Measurements from ENCODE around the gene KLF12.
A peak's percentile ranks its signal among the peaks of the same experiment; 100 is the strongest.

KLF12 gene

GRCh38 chr13:74135326-74136083 lies 1.3 kb upstream of the KLF12 start:
- DNase-seq (ENCODE audit: low read depth): peak; percentile 67

DNA sequence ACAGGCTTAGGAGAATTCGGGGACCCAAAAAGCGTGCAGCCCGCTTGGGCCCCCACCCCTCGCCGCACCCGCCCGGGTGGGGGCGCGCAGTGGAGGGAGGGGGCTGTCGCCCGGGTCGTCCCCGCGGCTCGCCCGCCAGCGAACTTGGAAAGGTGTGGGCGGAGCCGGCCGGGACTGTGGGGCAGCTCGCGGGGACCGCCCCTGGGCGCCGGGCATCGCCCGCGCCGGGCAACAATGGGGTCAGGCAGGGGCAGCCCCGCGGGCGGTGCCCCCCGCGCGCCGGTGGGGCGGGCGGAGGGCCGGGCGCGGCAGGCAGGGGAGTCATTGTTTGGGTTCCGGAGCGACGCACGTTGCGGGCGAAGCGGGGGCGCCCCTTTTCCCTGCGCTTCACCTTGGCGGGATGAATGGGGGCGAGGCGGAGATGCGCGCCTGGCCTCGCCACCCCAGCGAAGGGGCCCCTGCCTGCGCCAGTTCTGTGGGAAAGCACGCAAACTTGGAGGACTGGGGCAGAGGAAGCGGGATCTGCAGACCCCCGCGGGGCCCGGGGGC lies 647 bp upstream of the KLF12 start:
- DNase-seq (ENCODE audit: low read depth): no peak

DNA sequence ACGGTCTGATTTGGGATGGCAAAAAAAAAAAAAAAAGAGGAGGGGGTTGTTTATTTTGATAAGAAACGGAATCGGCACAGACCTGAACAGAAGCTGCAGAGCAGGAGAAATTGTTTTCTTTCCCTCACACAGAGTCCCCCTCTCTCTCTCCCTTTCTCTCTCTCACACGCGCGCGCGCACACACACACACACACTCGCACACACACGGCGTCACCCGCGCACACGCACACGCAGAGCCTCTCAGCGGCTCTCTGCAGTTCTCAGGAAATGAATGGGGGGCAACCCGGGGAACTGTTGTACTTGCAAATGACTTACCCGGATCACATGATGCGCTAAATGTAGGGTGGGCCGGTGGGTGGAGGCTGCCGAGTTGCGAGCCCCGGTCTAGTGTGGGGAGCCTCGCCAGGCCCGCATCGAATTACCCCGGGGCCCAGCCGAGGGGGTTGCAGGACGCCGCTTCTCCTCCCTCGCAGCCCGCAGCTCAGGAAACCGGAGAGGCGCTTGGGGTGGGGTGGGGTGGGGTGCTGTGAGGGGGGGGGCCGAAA lies 475 bp downstream of the KLF12 start:
- DNase-seq (ENCODE audit: low read depth): peak; percentile 93

- peak; percentile 53 for DNase-seq (ENCODE audit: low read depth)
Measured at GRCh38 chr13:74132776-74133656, 1.2 kb downstream of the KLF12 start.

GRCh38 chr13:74132152-74132775 lies 1.9 kb downstream of the KLF12 start:
- DNase-seq (ENCODE audit: low read depth): peak; percentile 40

DNA sequence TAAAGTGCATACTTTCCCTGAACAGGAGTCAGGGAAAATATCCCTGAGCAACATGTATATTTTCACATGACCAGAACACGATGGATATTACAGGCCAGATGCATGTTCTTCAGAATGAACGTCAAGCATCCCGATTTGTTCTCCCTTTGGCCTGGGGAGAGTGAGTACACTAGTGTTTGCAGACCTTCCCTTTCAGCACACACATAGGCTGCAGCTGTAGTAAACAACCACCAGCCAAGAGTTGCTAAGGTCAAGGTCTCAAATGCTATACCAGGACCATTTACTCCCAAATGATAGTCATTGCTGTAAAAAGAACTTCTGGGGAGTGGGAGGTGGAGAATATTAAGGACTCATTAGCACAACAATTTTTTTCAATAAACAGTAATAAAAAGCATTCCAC lies 3.0 kb downstream of the KLF12 start:
- DNase-seq (ENCODE audit: low read depth): peak; percentile 19

DNA sequence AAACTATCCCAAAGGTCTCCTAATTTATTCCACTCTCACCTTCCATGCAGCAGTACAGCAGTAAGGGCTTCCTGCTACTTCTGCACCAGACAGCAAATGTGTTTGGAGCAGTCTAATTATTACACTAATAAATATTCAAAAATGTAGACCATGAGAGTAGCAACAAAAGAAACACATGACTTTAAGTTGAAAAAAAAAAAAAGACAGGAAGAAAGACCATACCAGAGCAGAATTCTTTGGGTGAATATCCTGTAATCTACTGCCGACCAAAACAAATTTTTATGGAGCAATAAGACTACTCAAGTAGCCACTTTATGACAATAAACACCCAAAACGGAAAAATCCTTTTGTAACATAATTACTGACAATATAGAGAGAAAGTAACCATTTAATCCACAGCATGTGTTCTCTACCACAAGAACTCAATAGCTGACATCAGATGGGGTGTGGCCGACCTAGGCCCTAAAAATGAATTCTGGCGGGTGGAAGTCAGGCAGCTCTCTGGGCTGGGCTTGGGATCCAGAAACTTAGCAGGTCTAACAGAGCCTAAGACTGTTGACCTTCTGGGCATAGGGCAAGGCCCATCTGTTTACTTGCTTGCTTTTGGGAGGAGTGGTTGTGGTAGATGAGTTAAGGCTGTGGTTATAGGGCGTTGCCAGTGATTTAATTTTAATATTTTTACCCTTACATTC lies 4.6 kb downstream of the KLF12 start:
- peak; percentile 46 for DNase-seq (ENCODE audit: low read depth)

- DNase-seq (ENCODE audit: low read depth): peak; percentile 75
Measured at GRCh38 chr13:74128156-74128767, 5.9 kb downstream of the KLF12 start.

DNA sequence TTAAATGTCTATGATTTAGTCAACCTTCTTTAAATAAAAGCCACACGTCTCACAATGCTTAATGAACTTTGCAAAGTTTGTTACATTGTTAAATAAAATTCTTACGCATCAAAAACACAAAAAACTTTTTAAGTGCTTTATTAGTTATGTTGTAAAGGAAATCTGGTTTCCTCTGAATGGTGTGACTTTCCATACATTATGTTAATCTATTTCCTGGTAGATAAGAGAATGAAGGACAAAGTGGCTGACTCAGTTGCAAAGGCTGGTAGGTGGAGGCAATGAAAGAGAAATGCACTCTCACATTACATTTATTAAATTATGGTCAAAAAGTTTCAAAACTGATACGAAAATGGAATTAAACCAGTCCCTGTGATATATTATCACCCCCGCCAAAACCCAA lies 15.9 kb downstream of the KLF12 start:
- no peak for DNase-seq (ENCODE audit: low read depth)

DNA sequence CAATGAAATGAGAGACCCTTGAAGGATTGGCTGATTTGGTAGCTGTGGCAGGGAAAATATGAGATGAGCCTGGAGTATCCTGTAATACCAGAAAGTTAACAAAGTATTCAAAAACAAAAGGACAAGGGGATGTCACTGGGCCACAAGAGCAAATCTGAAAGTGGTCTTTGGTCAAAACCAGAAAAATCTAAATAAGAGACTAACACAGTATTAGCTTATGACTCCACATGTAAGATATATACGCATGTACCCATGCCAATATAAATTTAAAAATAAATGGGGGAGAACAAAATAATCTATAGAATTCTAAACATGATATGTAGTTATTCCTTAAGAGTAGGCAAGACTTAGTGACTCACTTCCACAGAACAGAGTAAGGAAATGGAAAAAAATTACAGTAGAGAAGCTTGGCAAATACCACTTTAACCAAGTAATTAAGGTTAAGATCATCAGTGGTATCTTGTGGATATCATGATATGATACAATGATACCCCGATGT lies 16.9 kb downstream of the KLF12 start:
- DNase-seq (ENCODE audit: low read depth): no peak

DNA sequence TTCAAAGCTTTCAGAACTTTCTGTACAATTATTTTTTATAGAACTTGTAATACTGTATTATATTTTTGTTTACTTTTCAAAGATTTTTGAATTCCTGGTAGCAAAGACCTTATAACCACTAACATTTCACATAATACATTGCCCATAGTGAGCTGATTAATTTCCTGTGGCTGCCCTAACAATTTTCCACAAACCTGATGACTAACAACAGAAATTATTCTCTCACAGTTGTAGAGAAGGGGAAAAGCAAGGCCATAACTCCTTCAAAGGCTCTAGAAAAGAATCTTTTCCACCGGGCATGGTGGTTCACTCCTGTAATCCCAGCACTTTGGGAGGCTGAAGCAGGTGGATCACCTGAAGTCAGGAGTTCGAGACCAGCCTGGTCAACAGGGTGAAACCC lies 19.1 kb downstream of the KLF12 start:
- DNase-seq (ENCODE audit: low read depth): peak; percentile 87

- no peak for DNase-seq (ENCODE audit: low read depth)
Measured at GRCh38 chr13:74114641-74115040, 19.6 kb downstream of the KLF12 start.

DNA sequence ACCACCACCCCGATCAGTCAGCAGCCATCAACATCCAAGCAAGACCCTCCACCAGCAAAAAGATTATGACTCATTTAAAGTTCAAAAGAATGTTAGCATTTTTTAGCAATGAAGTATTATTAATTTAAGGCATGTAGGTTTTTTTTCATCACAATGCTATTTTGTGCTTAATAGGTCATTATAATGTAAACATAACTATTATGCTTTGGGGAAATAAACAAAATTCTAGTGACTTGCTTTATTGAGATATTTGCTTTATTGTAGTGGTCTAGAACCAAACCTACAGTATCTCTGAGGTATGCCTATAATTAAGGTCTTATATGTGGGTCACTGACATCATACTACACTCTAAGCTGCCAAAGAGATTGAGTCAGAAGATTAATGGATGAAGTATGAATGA lies 20.0 kb downstream of the KLF12 start:
- peak; percentile 56 for DNase-seq (ENCODE audit: low read depth)

GRCh38 chr13:74111901-74112824 lies 22.0 kb downstream of the KLF12 start:
- DNase-seq (ENCODE audit: low read depth): no peak

DNA sequence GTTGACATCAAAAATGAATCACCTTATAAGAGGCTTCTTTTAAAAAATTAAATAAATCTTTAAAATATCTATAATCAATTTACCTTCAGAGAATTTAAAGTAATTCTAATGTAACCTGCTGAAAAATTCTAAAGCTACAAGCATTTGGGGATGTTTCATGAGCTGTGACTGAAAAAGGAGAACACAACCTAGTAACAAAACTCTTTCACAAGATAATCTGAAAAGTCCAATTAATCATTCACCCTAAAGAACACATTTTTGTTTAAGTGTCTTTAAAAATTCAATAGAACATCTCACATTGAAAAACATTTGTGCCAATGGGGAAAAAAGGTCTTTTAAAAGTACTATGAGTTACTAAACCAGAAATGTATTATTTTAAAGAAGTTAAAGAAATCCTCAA lies 22.8 kb downstream of the KLF12 start:
- DNase-seq (ENCODE audit: low read depth): no peak

DNA sequence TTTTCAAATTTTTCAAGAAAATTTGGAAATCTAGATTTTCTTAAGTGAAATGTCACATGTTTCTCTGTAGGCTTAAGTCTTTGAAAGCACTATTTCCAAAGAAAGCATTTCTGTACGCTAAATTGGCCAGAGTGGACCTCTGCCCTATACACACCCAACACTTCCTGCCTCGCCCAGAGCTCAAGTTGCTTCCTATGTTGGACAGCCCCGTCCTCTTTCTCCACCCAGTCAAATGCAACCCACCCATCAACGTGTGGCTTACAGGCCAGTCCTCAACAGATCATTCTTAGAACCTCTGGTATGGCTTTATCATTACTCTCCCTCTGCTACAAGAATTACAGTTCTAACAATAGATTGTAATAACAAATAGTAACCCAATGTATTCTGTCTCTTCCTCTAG lies 24.2 kb downstream of the KLF12 start:
- no peak for DNase-seq (ENCODE audit: low read depth)

DNA sequence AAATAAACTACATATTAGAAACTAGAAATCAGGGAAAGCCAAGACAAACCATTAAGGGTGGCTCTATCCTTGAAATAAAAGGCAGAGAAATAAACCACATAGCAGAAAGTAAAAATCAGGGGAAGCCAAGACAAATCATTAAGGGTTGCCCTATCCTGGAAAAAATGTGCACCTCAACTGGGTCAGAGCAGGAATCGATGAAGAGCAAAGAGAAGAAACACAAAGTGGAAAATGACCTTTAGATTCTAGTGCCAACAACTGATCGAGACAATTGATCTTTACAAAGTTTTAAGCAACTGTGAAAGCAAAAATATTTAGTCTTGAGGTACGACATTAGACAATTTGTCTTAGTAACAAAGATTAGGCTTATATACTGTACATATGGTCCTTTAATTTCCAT lies 26.6 kb downstream of the KLF12 start:
- DNase-seq (ENCODE audit: low read depth): no peak

GRCh38 chr13:74105871-74106270 lies 28.3 kb downstream of the KLF12 start:
- no peak for DNase-seq (ENCODE audit: low read depth)

DNA sequence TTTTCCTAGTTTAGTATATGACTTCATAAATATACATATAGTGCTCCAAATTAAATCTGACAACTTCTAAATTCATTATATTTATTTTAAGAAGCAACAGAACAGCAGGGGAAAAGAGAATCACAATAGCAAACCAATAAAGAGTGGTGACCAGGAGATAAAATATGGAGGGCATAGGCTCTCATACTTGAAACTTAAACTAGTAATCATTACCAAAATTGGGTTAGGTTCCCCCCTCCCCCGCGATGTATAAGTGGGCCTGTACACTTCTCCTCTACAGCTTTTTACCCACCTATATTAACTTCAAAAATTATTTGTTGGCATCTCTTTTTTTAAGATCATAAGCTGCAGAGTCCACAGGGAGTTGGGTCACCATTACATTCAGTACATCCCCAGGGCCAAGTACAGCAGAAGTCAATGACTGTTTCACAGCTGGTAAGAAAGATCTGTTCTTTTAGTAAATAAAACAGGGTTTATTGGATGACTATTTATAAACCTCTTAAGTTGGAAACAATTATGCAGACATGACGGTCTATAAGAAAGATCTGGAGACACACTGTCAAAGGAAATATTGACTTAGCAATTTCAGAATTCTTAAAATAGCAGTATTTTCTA lies 29.4 kb downstream of the KLF12 start:
- DNase-seq (ENCODE audit: low read depth): no peak
